Neural cell (in vitro differentiated cells): Measurements from ENCODE around the gene SVEP1. TPM values are rescaled to one million over a fixed set of nuclear protein-coding genes. Genes with fewer than 3 reads are reported as not detected.

Source experiments
- H2AFZ ChIP-seq: fragments of 200-600, 300-800 bp; sonication (generic), shearing (Covaris generic); 2 replicates; pipeline ENCODE4 v1.6.0; 2014; ENCODE audit warnings: low read depth, mild to moderate bottlenecking, antibody characterized with exemption, low read length, moderate library complexity
- H3F3A ChIP-seq: fragments of 200-600 bp; shearing (Covaris generic); 2 replicates; pipeline ENCODE4 v1.6.1; 2016; ENCODE audit warnings: mild to moderate bottlenecking, moderate library complexity, mixed read lengths, antibody characterized with exemption, low read length; ENCODE audit not compliant: insufficient read depth, poor library complexity, severe bottlenecking
- H3K27ac ChIP-seq: fragments of 200-600, 300-800 bp; sonication (generic), shearing (Covaris generic); 2 replicates; pipeline ENCODE4 v1.5.1; 2014; ENCODE audit warnings: mild to moderate bottlenecking, low read length, moderate library complexity
- H3K27me3 ChIP-seq: fragments of 300-800, 200-600 bp; sonication (generic), shearing (Covaris generic); 2 replicates; pipeline ENCODE4 v1.6.0; 2014; ENCODE audit warnings: mild to moderate bottlenecking, low read depth, low read length, moderate library complexity; ENCODE audit not compliant: insufficient read depth
- H3K36me3 ChIP-seq: fragments of 300-800, 200-600 bp; sonication (generic), shearing (Covaris generic); 2 replicates; pipeline ENCODE4 v1.5.1; 2014; ENCODE audit warnings: mild to moderate bottlenecking, antibody characterized with exemption, low read length, moderate library complexity; ENCODE audit not compliant: insufficient read depth
- H3K4me2 ChIP-seq: fragments of 300-800, 200-600 bp; sonication (generic), shearing (Covaris generic); 2 replicates; pipeline ENCODE4 v1.6.0; 2014; ENCODE audit warnings: mild to moderate bottlenecking, low read length
- H3K4me3 ChIP-seq: fragments of 300-800, 200-600 bp; sonication (generic), shearing (Covaris generic); 2 replicates; pipeline ENCODE4 v1.5.1; 2014; ENCODE audit warnings: mild to moderate bottlenecking, low read length, moderate library complexity
- H3K79me2 ChIP-seq: fragments of 200-600 bp; shearing (Covaris generic); replicated peaks from 2 replicates; pipeline ENCODE4 v1.6.0; 2014; ENCODE audit warnings: mild to moderate bottlenecking, low read length, moderate library complexity; ENCODE audit not compliant: insufficient read depth
- H3K9ac ChIP-seq: fragments of 300-800, 200-600 bp; sonication (generic), shearing (Covaris generic); 2 replicates; pipeline ENCODE4 v1.6.1; 2016; ENCODE audit warnings: mild to moderate bottlenecking, low read length, mixed read lengths
- H3K9me2 ChIP-seq: fragments of 200-600 bp; shearing (Covaris generic); 2 replicates; pipeline ENCODE4 v1.6.1; 2016; ENCODE audit warnings: mild to moderate bottlenecking, low read length, mixed read lengths; ENCODE audit not compliant: insufficient read depth
- H3K9me3 ChIP-seq: fragments of 200-600, 300-800 bp; sonication (generic), shearing (Covaris generic); 2 replicates; pipeline ENCODE4 v1.6.1; 2016; ENCODE audit warnings: mild to moderate bottlenecking, mixed run types, low read length, moderate library complexity, mixed read lengths
- H4K20me1 ChIP-seq: fragments of 200-600 bp; shearing (Covaris generic); 2 replicates; pipeline ENCODE4 v1.6.1; 2016; ENCODE audit warnings: mild to moderate bottlenecking, mixed run types; ENCODE audit not compliant: insufficient read depth
- CTCF ChIP-seq: fragments of 450-650 bp; IDR thresholded peaks from 2 replicates; pipeline ENCODE4 v1.5.1; 2014; ENCODE audit warnings: antibody characterized with exemption, mild to moderate bottlenecking, moderate library complexity; ENCODE audit not compliant: poor library complexity, severe bottlenecking
- EP300 ChIP-seq: fragments of 450-650 bp; conservative IDR thresholded peaks from 2 replicates; pipeline ENCODE4 v1.6.1; 2014; ENCODE audit warnings: antibody characterized with exemption, mild to moderate bottlenecking, moderate library complexity; ENCODE audit not compliant: poor library complexity, severe bottlenecking
- EZH2 ChIP-seq: fragments of 200-600, 300-800 bp; shearing (Covaris generic), sonication (generic); IDR thresholded peaks from 2 replicates; pipeline ENCODE4 v1.6.1; 2014; ENCODE audit warnings: antibody characterized with exemption, low read length, borderline replicate concordance, mild to moderate bottlenecking; ENCODE audit not compliant: insufficient read depth, poor library complexity, severe bottlenecking
- MXI1 ChIP-seq: fragments of 450-650 bp; conservative IDR thresholded peaks from 2 replicates; pipeline ENCODE4 v1.6.1; 2014; ENCODE audit warnings: antibody characterized with exemption, mild to moderate bottlenecking; ENCODE audit not compliant: poor library complexity, severe bottlenecking
- POLR2AphosphoS5 ChIP-seq: IDR thresholded peaks from 2 replicates; pipeline ENCODE4 v1.6.1; 2012
- RAD21 ChIP-seq: fragments of 450-650 bp; conservative IDR thresholded peaks from 2 replicates; pipeline ENCODE4 v1.6.1; 2014; ENCODE audit warnings: antibody characterized with exemption, mild to moderate bottlenecking, moderate library complexity
- REST ChIP-seq: IDR thresholded peaks from 2 replicates; pipeline ENCODE4 v1.6.1; 2012; ENCODE audit warnings: borderline replicate concordance
- SMC3 ChIP-seq: fragments of 450-650 bp; conservative IDR thresholded peaks from 2 replicates; pipeline ENCODE4 v1.6.1; 2014; ENCODE audit warnings: antibody characterized with exemption, mild to moderate bottlenecking, moderate library complexity; ENCODE audit not compliant: poor library complexity
- TAF1 ChIP-seq: IDR thresholded peaks from 2 replicates; pipeline ENCODE4 v1.6.1; 2012; ENCODE audit warnings: low read depth
- polyA plus RNA-seq: library from polyadenylated mRNA; depleted of rRNA; stranded (reverse); fragments of >200 nt; gene quantifications from 2 replicates; pipeline ENCODE4 v1.2.3, GENCODE V29; 2014

Gene SVEP1
- polyA plus RNA-seq, 1 donor from 2014 or later, result 0.10 TPM

DNA sequence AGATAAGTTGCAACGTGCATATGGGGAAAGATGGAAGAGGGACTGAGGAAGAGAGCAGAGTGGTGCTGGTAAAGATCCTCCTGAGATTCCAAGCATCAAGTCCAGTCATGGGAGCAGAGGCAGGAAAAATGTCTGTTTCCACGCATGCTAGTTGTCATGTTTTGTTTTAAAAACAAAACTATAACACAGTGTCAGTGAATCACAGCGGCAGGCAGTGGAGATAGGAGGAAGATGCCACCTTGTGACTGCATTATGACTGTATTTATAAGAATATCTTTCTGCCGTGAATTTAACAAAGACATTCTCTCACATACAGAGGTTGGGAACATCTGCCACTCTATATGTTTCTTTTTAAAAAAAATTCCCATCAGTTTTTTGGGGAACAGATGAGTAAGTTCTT, 3.7 kb upstream of the SVEP1 start:
- no peak overlapping the region for H3K9ac ChIP-seq

GRCh38 chr9:110582156-110582555, 2.6 kb upstream of the SVEP1 start:
- Histone ChIP-seq H2AFZ (no peak overlapping the region), H3K27me3 (peaks cover 37% of the 10 kb centered on the region), H3K79me2 (no peaks in the 10 kb centered on the region), H3K4me3 (no peak overlapping the region), H3K9ac (no peak overlapping the region), H3K4me2 (no peak overlapping the region), H4K20me1 (no peaks in the 10 kb centered on the region), H3K9me3 (no peaks in the 10 kb centered on the region), H3K9me2 (no peaks in the 10 kb centered on the region), H3K27ac (no peak overlapping the region), H3K36me3 (no peaks in the 10 kb centered on the region), H3F3A (no peaks in the 10 kb centered on the region)
- TF ChIP-seq POLR2AphosphoS5 (no peak), EZH2 (no peak), REST (no peak), MXI1 (no peak), EP300 (no peak), SMC3 (no peak)

More for the DNA sequence above, 3.7 kb upstream of the SVEP1 start:
- Histone ChIP-seq H3K9me2 (no peaks in the 10 kb centered on the region), H3K79me2 (no peaks in the 10 kb centered on the region), H2AFZ (no peak overlapping the region), H3K4me2 (no peak overlapping the region), H3K27ac (no peak overlapping the region), H3K27me3 (peaks cover 27% of the 10 kb centered on the region), H3K4me3 (no peak overlapping the region), H3K9me3 (no peaks in the 10 kb centered on the region), H3F3A (no peaks in the 10 kb centered on the region), H3K36me3 (no peaks in the 10 kb centered on the region), H4K20me1 (no peaks in the 10 kb centered on the region)
- TF ChIP-seq EP300 (no peak), CTCF (no peak), POLR2AphosphoS5 (no peak), MXI1 (no peak), RAD21 (no peak), SMC3 (no peak), TAF1 (no peak), EZH2 (no peak), REST (no peak)
